Loucy (cell line): ENCODE results near the gene GPR137B.

Experiments
- H2AFZ ChIP-seq: fragments of 200-600 bp; sonication (generic); 2 replicates; pipeline ENCODE4 v1.6.0; 2016; ENCODE audit warnings: antibody characterized with exemption, mild to moderate bottlenecking, low read length, moderate library complexity
- H3F3A ChIP-seq: fragments of 200-600 bp; 2 replicates; pipeline ENCODE4 v1.6.0; 2016; ENCODE audit warnings: antibody characterized with exemption, low read depth, mild to moderate bottlenecking
- H3K27me3 ChIP-seq: fragments of 200-600 bp; sonication (generic); 2 replicates; pipeline ENCODE4 v1.6.1; 2014; ENCODE audit warnings: low read length, mild to moderate bottlenecking; ENCODE audit not compliant: insufficient read depth, poor library complexity, severe bottlenecking
- H3K36me3 ChIP-seq: fragments of 200-600 bp; sonication (generic); 2 replicates; pipeline ENCODE4 v1.6.1; 2016; ENCODE audit warnings: low read length; ENCODE audit not compliant: insufficient read depth
- H3K4me1 ChIP-seq: fragments of 200-600 bp; sonication (generic); 2 replicates; pipeline ENCODE4 v1.5.1; 2014; ENCODE audit warnings: low read length, mild to moderate bottlenecking; ENCODE audit not compliant: insufficient read depth, poor library complexity, severe bottlenecking
- H3K4me2 ChIP-seq: fragments of 200-600 bp; sonication (generic); 2 replicates; pipeline ENCODE4 v1.6.0; 2014; ENCODE audit warnings: antibody characterized with exemption, low read length, low read depth, mild to moderate bottlenecking; ENCODE audit not compliant: poor library complexity, severe bottlenecking
- H3K4me3 ChIP-seq: fragments of 200-600 bp; sonication (generic); 2 replicates; pipeline ENCODE4 v1.5.1; 2014; ENCODE audit warnings: low read length, mild to moderate bottlenecking, mixed read lengths; ENCODE audit not compliant: poor library complexity, severe bottlenecking
- H3K79me2 ChIP-seq: fragments of 200-600 bp; sonication (generic); 2 replicates; pipeline ENCODE4 v1.6.1; 2014; ENCODE audit warnings: low read length; ENCODE audit not compliant: insufficient read depth
- H3K9ac ChIP-seq: fragments of 200-600 bp; sonication (generic); 2 replicates; pipeline ENCODE4 v1.6.0; 2014; ENCODE audit warnings: mild to moderate bottlenecking, low read depth, low read length, moderate library complexity; ENCODE audit not compliant: poor library complexity, severe bottlenecking
- H3K9me2 ChIP-seq: fragments of 200-600 bp; sonication (generic); replicated peaks from 2 replicates; pipeline ENCODE4 v1.6.1; 2016; ENCODE audit warnings: low read depth, low read length, mixed read lengths
- H3K9me3 ChIP-seq: fragments of 200-600 bp; sonication (generic); 2 replicates; pipeline ENCODE4 v1.6.1; 2014; ENCODE audit warnings: mild to moderate bottlenecking, antibody characterized with exemption, low read length, low read depth; ENCODE audit not compliant: insufficient read depth
- H4K20me1 ChIP-seq: fragments of 200-600 bp; sonication (generic); 2 replicates; pipeline ENCODE4 v1.6.0; 2014; ENCODE audit warnings: antibody characterized with exemption, low read length, mild to moderate bottlenecking; ENCODE audit not compliant: insufficient read depth, poor library complexity, severe bottlenecking
- CTCF ChIP-seq: fragments of 200-600 bp; sonication (generic); conservative IDR thresholded peaks from 2 replicates; pipeline ENCODE4 v1.5.1; 2014; ENCODE audit warnings: mild to moderate bottlenecking, antibody characterized with exemption, low read length
- EZH2phosphoT487 ChIP-seq: fragments of 200-600 bp; IDR thresholded peaks from 2 replicates; pipeline ENCODE4 v1.6.1; 2018; ENCODE audit warnings: antibody characterized with exemption, mild to moderate bottlenecking, moderate library complexity, borderline replicate concordance

The GPR137B gene

GRCh38 chr1:236167154-236167553 lies 24.8 kb downstream of the GPR137B start:
- H3K9me3 ChIP-seq = no peaks in the 10 kb centered on the region; the same call in 1 of the 2 replicates
- no peaks in the 10 kb centered on the region for H3K79me2 ChIP-seq
- H3K4me3 ChIP-seq = no peak overlapping the region
- no peaks in the 10 kb centered on the region for H4K20me1 ChIP-seq
- no peak overlapping the region for H2AFZ ChIP-seq
- no peaks in the 10 kb centered on the region for H3K36me3 ChIP-seq
- no peaks in the 10 kb centered on the region for H3K9me2 ChIP-seq
- H3K4me1 ChIP-seq = no peaks in the 10 kb centered on the region
- no peaks in the 10 kb centered on the region for H3F3A ChIP-seq
- TF ChIP-seq CTCF = no peak
- TF ChIP-seq EZH2phosphoT487 = no peak
- H3K27me3 ChIP-seq = no peaks in the 10 kb centered on the region
- no peak overlapping the region for H3K4me2 ChIP-seq
- H3K9ac ChIP-seq = no peak overlapping the region

GRCh38 chr1:236167578-236167977 lies 25.2 kb downstream of the GPR137B start:
- H3K9me2 ChIP-seq = no peaks in the 10 kb centered on the region
- TF ChIP-seq EZH2phosphoT487 (no peak), CTCF (no peak)
- H3K27me3 ChIP-seq = no peaks in the 10 kb centered on the region
- H3F3A ChIP-seq = no peaks in the 10 kb centered on the region
- no peaks in the 10 kb centered on the region for H3K4me1 ChIP-seq
- H4K20me1 ChIP-seq = no peaks in the 10 kb centered on the region
- H3K36me3 ChIP-seq = no peaks in the 10 kb centered on the region
- H3K79me2 ChIP-seq = no peaks in the 10 kb centered on the region
- no peak overlapping the region for H2AFZ ChIP-seq
- no peak overlapping the region for H3K4me2 ChIP-seq
- H3K9ac ChIP-seq = no peak overlapping the region
- no peaks in the 10 kb centered on the region for H3K9me3 ChIP-seq
- no peak overlapping the region for H3K4me3 ChIP-seq

- Histone ChIP-seq H3K9me2 (no peaks in the 10 kb centered on the region), H3K4me3 (no peak overlapping the region), H3K4me2 (no peak overlapping the region), H3K9ac (no peak overlapping the region), H3K79me2 (no peaks in the 10 kb centered on the region), H3K9me3 (no peaks in the 10 kb centered on the region), H3K4me1 (no peaks in the 10 kb centered on the region), H3F3A (no peaks in the 10 kb centered on the region), H3K36me3 (no peaks in the 10 kb centered on the region), H3K27me3 (no peaks in the 10 kb centered on the region), H4K20me1 (no peaks in the 10 kb centered on the region), H2AFZ (no peak overlapping the region)
- no peak for TF ChIP-seq EZH2phosphoT487
- TF ChIP-seq CTCF = no peak
Observed at GRCh38 chr1:236168716-236169429, 26.5 kb downstream of the GPR137B start.
